ENCODE data around the gene CACTIN. TPM values are rescaled to one million over a fixed set of nuclear protein-coding genes. Genes with fewer than 3 reads are reported as not detected.

CACTIN gene
- total and polyA plus RNA-seq, 2 of the 8 experiments (the other 6 are each of a cell fraction or from before 2014, with no cell fraction given): 25.8 to 29.9 TPM

- TF ChIP-seq CHD7 (IDR thresholded peaks at IDR 0.05; ENCODE audit: insufficient replicate concordance, low read length): no peak
- no peak for TF ChIP-seq GABPA (IDR thresholded peaks at IDR 0.05; ENCODE audit: borderline replicate concordance, insufficient read depth, low read length)
- no peak for TF ChIP-seq CTBP2 (IDR thresholded peaks at IDR 0.05; ENCODE audit: borderline replicate concordance, insufficient read depth, insufficient read length, low read length)
- TF ChIP-seq SP4 (IDR thresholded peaks at IDR 0.05; ENCODE audit: low read length): no peak
- no peak for TF ChIP-seq ATF3 (IDR thresholded peaks at IDR 0.05; ENCODE audit: insufficient read depth, low read depth, low read length)
- no peak for TF ChIP-seq EGR1 (IDR thresholded peaks at IDR 0.05; ENCODE audit: borderline replicate concordance, low read depth, low read length)
- TF ChIP-seq SIX5 (IDR thresholded peaks at IDR 0.05; ENCODE audit: low read depth, low read length): no peak
- no peak for TF ChIP-seq BRCA1 (IDR thresholded peaks at IDR 0.05; ENCODE audit: low read depth, low read length)
- no peak for TF ChIP-seq GTF2F1 (IDR thresholded peaks at IDR 0.05; ENCODE audit: borderline replicate concordance, low read depth, low read length)
- no peak for TF ChIP-seq CHD1 (IDR thresholded peaks at IDR 0.05; ENCODE audit: low read depth, low read length)
- no peak for TF ChIP-seq RBBP5 (IDR thresholded peaks at IDR 0.05; ENCODE audit: borderline replicate concordance, low read depth, low read length)
Observed at GRCh38 chr19:3625996-3626472, 556 bp downstream of the CACTIN start (continued).
